Heart left ventricle (tissue), 16 donors: ENCODE data around the gene VMP1. TPM values are rescaled to one million over a fixed set of nuclear protein-coding genes. Genes with fewer than 3 reads are reported as not detected.
A peak's percentile ranks its signal among the peaks of the same experiment; 100 is the strongest.
"Not testable (repeated sequence)": the region's sequence is repeated elsewhere in the genome, so short reads cannot be mapped to it uniquely, and the experiment has no call there.

ENCODE experiments used
- ATAC-seq, 4 donors: fragments of 200-7000 bp; cut with Tn5 transposase; one replicate each; pipeline ENCODE4 v1.9.1; 2020 to 2022; ENCODE audit warnings: moderate library complexity in 4 of 4, mild to moderate bottlenecking in 3 of 4, moderate number of reproducible peaks in 1 of 4
- DNase-seq, 5 donors: peaks; one replicate each; pipeline ENCODE4 v3.0.0-alpha.2; 2020
- H3K27ac ChIP-seq, 12 donors: fragments of 200-600 bp; sonication (generic) in 4 of 12; one replicate each; pipeline versions ENCODE4 v1.5.0 to v1.8.0; 2016 to 2022; ENCODE audit warnings: mild to moderate bottlenecking in 2 of 12
- H3K27me3 ChIP-seq, 9 donors: fragments of 200-600 bp; sonication (generic) in 2 of 9; one replicate each; pipeline versions ENCODE4 v1.5.1 to v1.8.0; 2016 to 2022; ENCODE audit warnings: mild to moderate bottlenecking in 3 of 9
- H3K36me3 ChIP-seq, 9 donors: fragments of 200-600 bp; sonication (generic) in 2 of 9; one replicate each; pipeline versions ENCODE4 v1.5.0 to v1.8.0; 2018 to 2022; ENCODE audit warnings: mild to moderate bottlenecking in 2 of 9
- H3K4me1 ChIP-seq, 12 donors: fragments of 200-600 bp; sonication (generic) in 4 of 12; one replicate each; pipeline versions ENCODE4 v1.5.0 to v1.8.0; 2016 to 2022; ENCODE audit warnings: mild to moderate bottlenecking in 3 of 12
- H3K4me3 ChIP-seq, 12 donors: fragments of 200-600 bp; sonication (generic) in 4 of 12; one replicate each; pipeline versions ENCODE4 v1.5.0 to v1.8.0; 2017 to 2022; ENCODE audit warnings: mild to moderate bottlenecking in 9 of 12, moderate library complexity in 4 of 12
- H3K9me3 ChIP-seq, 12 donors: fragments of 200-600 bp; sonication (generic) in 4 of 12; one replicate each; pipeline versions ENCODE4 v1.5.0 to v1.8.0; 2016 to 2022; ENCODE audit warnings: mild to moderate bottlenecking in 1 of 12
- POLR2A ChIP-seq, 2 donors: fragments of 450-650 bp; IDR thresholded peaks; one replicate each; pipeline ENCODE4 v1.6.1; 2017; ENCODE audit warnings: antibody characterized with exemption in 2 of 2, mild to moderate bottlenecking in 2 of 2, moderate library complexity in 2 of 2
- WGBS, 4 donors: extraction: QIAGEN DNeasy Blood & Tissue Kit in 2 of 4; methylation state at CpG; one replicate each; pipeline versions ENCODE4 v1.1.5 to v1.1.7; 2013 to 2018; 5-methylcytosine and 5-hydroxymethylcytosine counted together
- intact Hi-C, 10 donors: fragments of 100-400 bp; cut with DNase I; formaldehyde crosslinking; loops; one replicate each; pipeline versions ENCODE4 v1.11.1 to v1.14.2; 2022
- polyA plus RNA-seq, 2 donors: library from polyadenylated mRNA; stranded (reverse); fragments of 200-250 nt; gene quantifications; one replicate each; pipeline ENCODE4 v1.2.3, GENCODE V29; 2013
- total RNA-seq, 9 donors: library from RNA; depleted of rRNA in 2 of 9; stranded (reverse); fragments of >200 nt in 2 of 9; fragmentation: NEBNext Ultra II Directional in 3 of 9; extraction: Animal tissue kit (Norgen Biotek cat#: 25700) in 3 of 9; gene quantifications; one replicate each; pipeline versions ENCODE4 v1.1.0 to v1.2.4, GENCODE V29; 2016 to 2023
- TF ChIP-seq, protein P1 (sequence below), 12 donors: fragments of 200-600 bp; sonication (generic) in 4 of 12; IDR thresholded peaks; one replicate each; pipeline versions ENCODE4 v1.5.0 to v1.8.0; 2018 to 2022; ENCODE audit warnings: antibody characterized with exemption in 12 of 12, mild to moderate bottlenecking in 5 of 12
- donor health status: ischemic (EF 13 %, LVEDD 7.1; RV severe dilation, severe dysfunction).
- donor health status: healthy with polysubstance abuse.
- donor health status: DM: no; HTN: yes; CAD: no.
- donor health status: DM: no; HTN: no; CAD: no.
- donor health status: ischemic (EF 25% LVEDD 6.9; RV normal size, moderate dysfunction).
- donor health status: ischemic (EF 25% LVEDD 5.7; RV mildly dilated, moderate dysfunction).
- donor health status: healthy.
- donor health status: DM: yes; HTN: yes; CAD: no.
- donor health status: ischemic (EF 35%, LVEDD 5.7; RV mildly dilated, moderate dysfunction).
- donor health status: nonischemic (EF 11% LVEDD 7.7; RV severe dilation, severe dysfunction).
- donor health status: DM: yes; HTN: yes; CAD: no.
- donor health status: PGD.
- donor health status: ischemic (EF 29% LVEDD 5.4; RV normal size, mild dysfunction).
- donor health status: nonischemic (EF 23%, LVEDD 6.1; RV moderate dilation, normal function).

The VMP1 gene
- total and polyA plus RNA-seq, 11 donors: 19.3 to 181 (median 50.1) TPM

DNA sequence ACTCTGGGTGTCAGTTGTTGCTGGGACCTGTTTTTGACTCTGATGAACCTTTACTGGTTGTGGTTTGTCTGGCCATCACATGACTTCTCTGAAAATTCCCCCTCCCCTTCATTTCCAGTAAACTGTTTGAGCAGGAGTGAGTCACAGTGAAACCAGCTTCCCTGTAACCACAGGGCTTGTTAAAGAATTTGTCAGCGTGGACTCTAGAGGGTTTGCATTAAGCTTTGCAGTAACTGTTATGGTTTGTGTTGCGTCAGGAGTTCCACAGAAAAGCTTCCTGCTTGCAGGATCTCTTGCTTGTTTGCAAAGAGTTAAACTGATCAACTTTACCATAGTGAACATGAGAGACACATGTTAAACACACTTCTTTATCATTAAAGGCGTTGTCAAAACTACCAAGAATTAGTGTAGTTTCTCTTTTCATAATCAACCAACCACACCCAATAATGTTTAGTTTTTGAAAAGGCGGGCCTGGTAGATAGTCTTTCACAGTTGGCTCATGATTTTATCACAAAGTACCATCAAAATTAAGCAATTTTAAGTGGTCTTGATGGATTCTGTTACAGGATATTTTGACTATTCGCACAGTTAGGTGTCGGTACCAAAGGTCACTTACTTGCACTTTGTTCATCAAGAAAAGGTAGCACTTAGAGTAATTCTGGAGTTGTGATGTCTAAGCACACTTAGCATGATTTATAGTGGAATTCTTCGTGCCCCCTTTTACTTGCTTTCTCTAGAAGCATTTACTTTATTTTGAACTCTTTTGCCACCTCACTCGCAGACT, 79.3 kb downstream of the VMP1 start:
- H3K4me3 ChIP-seq: peak overlapping the region in 7 of 12 donors; percentile 2 to 42 (median 19)
- no peaks in the 10 kb centered on the region for H3K9me3 ChIP-seq
- peak in 3 of 5 donors; percentile 49 to 58 (median 52) for DNase-seq
- peaks cover 5 to 86% (median 31%) of the 10 kb centered on the region in 12 donors for H3K4me1 ChIP-seq
- H3K36me3 ChIP-seq: no peaks in the 10 kb centered on the region
- intact Hi-C loops: loop anchor here in 4 of 10 donors (5.0 to 10.0 kb wide), 3 partner anchors 41 to 51 kb away; no protein-coding TSS in a partner anchor
- WGBS, 4 donors: 54 to 67% (median 61%) methylated on average over 8 of the region's 8 CpGs
- H3K27me3 ChIP-seq: no peaks in the 10 kb centered on the region
- TF ChIP-seq, protein P1, sequence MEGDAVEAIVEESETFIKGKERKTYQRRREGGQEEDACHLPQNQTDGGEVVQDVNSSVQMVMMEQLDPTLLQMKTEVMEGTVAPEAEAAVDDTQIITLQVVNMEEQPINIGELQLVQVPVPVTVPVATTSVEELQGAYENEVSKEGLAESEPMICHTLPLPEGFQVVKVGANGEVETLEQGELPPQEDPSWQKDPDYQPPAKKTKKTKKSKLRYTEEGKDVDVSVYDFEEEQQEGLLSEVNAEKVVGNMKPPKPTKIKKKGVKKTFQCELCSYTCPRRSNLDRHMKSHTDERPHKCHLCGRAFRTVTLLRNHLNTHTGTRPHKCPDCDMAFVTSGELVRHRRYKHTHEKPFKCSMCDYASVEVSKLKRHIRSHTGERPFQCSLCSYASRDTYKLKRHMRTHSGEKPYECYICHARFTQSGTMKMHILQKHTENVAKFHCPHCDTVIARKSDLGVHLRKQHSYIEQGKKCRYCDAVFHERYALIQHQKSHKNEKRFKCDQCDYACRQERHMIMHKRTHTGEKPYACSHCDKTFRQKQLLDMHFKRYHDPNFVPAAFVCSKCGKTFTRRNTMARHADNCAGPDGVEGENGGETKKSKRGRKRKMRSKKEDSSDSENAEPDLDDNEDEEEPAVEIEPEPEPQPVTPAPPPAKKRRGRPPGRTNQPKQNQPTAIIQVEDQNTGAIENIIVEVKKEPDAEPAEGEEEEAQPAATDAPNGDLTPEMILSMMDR (IDR thresholded peaks at IDR 0.05): no peak
- peak in 1 of 2 donors; percentile 21 for TF ChIP-seq POLR2A (IDR thresholded peaks at IDR 0.05)
- H3K27ac ChIP-seq: peak overlapping the region; percentile 14 to 97 (median 70)
- peak; percentile 62 to 96 (median 92) for ATAC-seq

DNA sequence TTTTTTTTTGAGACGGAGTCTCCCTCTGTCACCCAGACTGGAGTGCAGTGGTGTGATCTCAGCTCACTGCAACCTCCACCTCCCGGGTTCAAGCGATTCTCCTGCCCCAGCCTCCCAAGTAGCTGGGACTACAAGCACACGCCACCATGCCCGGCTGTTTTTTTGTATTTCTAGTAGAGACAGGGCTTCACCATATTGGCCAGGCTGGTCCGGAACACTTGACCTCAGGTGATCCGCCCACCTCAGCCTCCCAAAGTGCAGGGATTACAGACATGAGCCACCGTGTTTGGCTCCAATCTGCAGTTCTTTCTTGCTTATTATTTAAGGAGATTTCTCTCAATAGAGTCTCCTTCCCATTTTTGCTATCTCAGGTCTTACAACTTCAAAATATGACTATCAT, 82.4 kb downstream of the VMP1 start:
- Histone ChIP-seq H3K27ac (peak overlapping the region in 3 of 12 donors; percentile 38 to 97 (median 54)), H3K4me1 (peaks cover 0 to 75% (median 21%) of the 10 kb centered on the region in 12 donors)
- intact Hi-C loops: loop anchor here in 4 of 10 donors (5.0 to 10.0 kb wide), 3 partner anchors 37 to 47 kb away; no protein-coding TSS in a partner anchor
- not testable (repeated sequence) for DNase-seq, H3K36me3 ChIP-seq, ATAC-seq, H3K4me3 ChIP-seq, H3K27me3 ChIP-seq, H3K9me3 ChIP-seq
- 88 to 95% (median 91%) methylated on average over 7 to 8 of the region's 8 CpGs for WGBS, 4 donors

DNA sequence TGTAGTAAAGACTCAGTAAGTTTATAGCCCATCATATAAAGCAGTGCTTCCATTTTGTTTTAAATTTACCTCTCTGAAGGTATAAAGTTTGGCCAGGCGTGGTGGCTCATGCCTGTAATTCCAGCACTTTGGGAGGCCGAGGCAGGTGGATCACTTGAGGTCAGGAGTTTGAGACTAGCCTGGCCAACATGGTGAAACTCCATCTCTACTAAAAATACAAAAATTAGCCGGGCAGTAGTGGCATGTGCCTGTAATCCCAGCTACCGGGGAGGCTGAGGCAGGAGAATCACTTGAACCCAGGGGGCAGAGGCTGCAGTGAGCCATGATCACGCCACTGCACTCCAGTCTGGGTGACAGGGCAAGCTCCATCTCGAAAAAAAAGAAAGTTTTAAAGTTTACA, 83.0 kb downstream of the VMP1 start:
- H3K36me3 ChIP-seq: peaks cover 0 to 12% (median 3%) of the 10 kb centered on the region in 9 donors
- 95 to 98% (median 97%) methylated on average over 6 of the region's 6 CpGs for WGBS, 4 donors
- H3K27me3 ChIP-seq, intact Hi-C loops, H3K9me3 ChIP-seq, ATAC-seq, H3K4me3 ChIP-seq, DNase-seq: not testable (repeated sequence)
- peak overlapping the region in 5 of 12 donors; percentile 27 to 97 (median 47) for H3K27ac ChIP-seq
- peaks cover 0 to 69% (median 18%) of the 10 kb centered on the region in 12 donors for H3K4me1 ChIP-seq

DNA sequence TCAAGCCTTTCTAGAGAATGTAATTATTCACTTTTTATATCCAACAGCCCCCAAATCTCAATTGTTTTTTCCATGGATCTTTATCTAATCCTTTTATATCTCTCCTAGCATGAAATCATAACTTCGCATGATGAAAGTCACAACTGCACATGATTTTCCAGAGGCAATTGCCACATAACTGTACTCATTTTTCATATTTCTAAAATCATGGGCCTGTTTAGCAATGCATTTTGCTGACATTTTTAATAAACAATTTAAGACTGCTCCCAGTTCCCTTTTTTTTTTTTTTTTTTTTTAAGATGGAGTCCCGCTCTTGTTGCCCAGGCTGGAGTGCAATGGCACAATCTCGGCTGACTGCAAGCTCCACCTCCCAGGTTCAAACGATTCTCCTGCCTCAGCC, 83.5 kb downstream of the VMP1 start:
- Histone ChIP-seq H3K4me3 (no peak overlapping the region), H3K27me3 (no peaks in the 10 kb centered on the region), H3K9me3 (no peaks in the 10 kb centered on the region), H3K27ac (peak overlapping the region in 5 of 12 donors; percentile 27 to 97 (median 47)), H3K36me3 (peaks cover 0 to 13% (median 3%) of the 10 kb centered on the region in 9 donors), H3K4me1 (peaks cover 0 to 64% (median 17%) of the 10 kb centered on the region in 12 donors)
- intact Hi-C loops: no loop called here
- ATAC-seq (no peak), DNase-seq (no peak)
- WGBS, 4 donors: 82 to 89% (median 89%) methylated on average over 4 of the region's 4 CpGs
- no peak for TF ChIP-seq POLR2A (IDR thresholded peaks at IDR 0.05)
- TF ChIP-seq, protein P1 (IDR thresholded peaks at IDR 0.05): no peak
